Measurements from ENCODE around the gene WDR54.

DNA sequence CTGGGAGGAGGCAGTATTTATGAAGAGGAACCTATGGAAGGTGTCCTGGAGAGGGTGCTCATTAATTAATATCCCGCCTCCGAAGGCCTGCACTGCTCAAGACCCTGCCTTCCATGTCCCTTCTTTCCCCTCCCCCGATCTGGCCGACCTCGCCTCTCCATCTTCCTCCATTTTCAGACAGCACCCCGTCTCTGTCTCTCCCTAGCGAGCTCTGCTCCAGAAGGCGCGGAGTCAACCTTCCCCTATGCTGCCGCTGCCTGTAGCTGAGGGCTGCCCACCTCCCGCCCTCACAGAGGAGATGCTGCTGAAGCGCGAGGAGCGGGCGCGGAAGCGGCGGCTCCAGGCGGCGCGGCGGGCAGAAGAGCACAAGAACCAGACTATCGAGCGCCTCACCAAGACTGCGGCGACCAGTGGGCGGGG, 35.6 kb downstream of the WDR54 start:
- TF ChIP-seq CTCF (IDR thresholded peaks at IDR 0.05) (no peak), POLR2A (IDR thresholded peaks at IDR 0.05) (no peak)

All from body of pancreas (tissue), 4 donors.